KMS-11 (cell line): ENCODE measurements around the gene HIKESHI.
A peak's percentile ranks its signal among the peaks of the same experiment; 100 is the strongest.

ENCODE experiments used
- H2AFZ ChIP-seq: fragments of 200-600 bp; sonication (generic); 2 replicates; pipeline ENCODE4 v1.6.1; 2016; ENCODE audit warnings: antibody characterized with exemption, mixed run types, low read depth
- H3K27ac ChIP-seq: fragments of 200-600 bp; sonication (generic); 2 replicates; pipeline ENCODE4 v1.6.1; 2016; ENCODE audit warnings: mild to moderate bottlenecking, mixed run types
- H3K27me3 ChIP-seq: fragments of 200-600 bp; sonication (generic); 2 replicates; pipeline ENCODE4 v1.6.1; 2017; ENCODE audit warnings: mild to moderate bottlenecking, low read depth, mixed run types, moderate library complexity; ENCODE audit not compliant: insufficient read depth
- H3K36me3 ChIP-seq: fragments of 200-600 bp; sonication (generic); 2 replicates; pipeline ENCODE4 v1.6.1; 2017; ENCODE audit warnings: mild to moderate bottlenecking, mixed run types; ENCODE audit not compliant: insufficient read depth
- H3K4me1 ChIP-seq: fragments of 200-600 bp; sonication (generic); 2 replicates; pipeline ENCODE4 v1.6.1; 2016; ENCODE audit warnings: mild to moderate bottlenecking, low read depth, mixed run types; ENCODE audit not compliant: poor library complexity, severe bottlenecking
- H3K4me2 ChIP-seq: fragments of 200-600 bp; sonication (generic); 2 replicates; pipeline ENCODE4 v1.7.0; 2016; ENCODE audit warnings: mild to moderate bottlenecking, mixed run types
- H3K4me3 ChIP-seq: fragments of 200-600 bp; sonication (generic); IDR thresholded peaks from 2 replicates; pipeline ENCODE4 v1.6.1; 2017; ENCODE audit warnings: low read depth, low read length, mixed read lengths; ENCODE audit not compliant: insufficient read depth
- H3K79me2 ChIP-seq: fragments of 200-600 bp; sonication (generic); 2 replicates; pipeline ENCODE4 v1.6.1; 2016; ENCODE audit warnings: low read depth, mixed run types; ENCODE audit not compliant: insufficient read depth
- H3K9ac ChIP-seq: fragments of 200-600 bp; sonication (generic); 2 replicates; pipeline ENCODE4 v1.6.1; 2016; ENCODE audit warnings: mild to moderate bottlenecking, mixed run types
- H4K20me1 ChIP-seq: fragments of 200-600 bp; sonication (generic); 2 replicates; pipeline ENCODE4 v1.6.1; 2016; ENCODE audit warnings: mild to moderate bottlenecking, mixed run types; ENCODE audit not compliant: insufficient read depth
- TF ChIP-seq, protein P1 (sequence below): fragments of 200-600 bp; sonication (generic); conservative IDR thresholded peaks from 2 replicates; pipeline ENCODE4 v1.6.1; 2017; ENCODE audit warnings: low read depth, mild to moderate bottlenecking, antibody characterized with exemption, low read length, moderate library complexity, mixed read lengths

HIKESHI gene

DNA sequence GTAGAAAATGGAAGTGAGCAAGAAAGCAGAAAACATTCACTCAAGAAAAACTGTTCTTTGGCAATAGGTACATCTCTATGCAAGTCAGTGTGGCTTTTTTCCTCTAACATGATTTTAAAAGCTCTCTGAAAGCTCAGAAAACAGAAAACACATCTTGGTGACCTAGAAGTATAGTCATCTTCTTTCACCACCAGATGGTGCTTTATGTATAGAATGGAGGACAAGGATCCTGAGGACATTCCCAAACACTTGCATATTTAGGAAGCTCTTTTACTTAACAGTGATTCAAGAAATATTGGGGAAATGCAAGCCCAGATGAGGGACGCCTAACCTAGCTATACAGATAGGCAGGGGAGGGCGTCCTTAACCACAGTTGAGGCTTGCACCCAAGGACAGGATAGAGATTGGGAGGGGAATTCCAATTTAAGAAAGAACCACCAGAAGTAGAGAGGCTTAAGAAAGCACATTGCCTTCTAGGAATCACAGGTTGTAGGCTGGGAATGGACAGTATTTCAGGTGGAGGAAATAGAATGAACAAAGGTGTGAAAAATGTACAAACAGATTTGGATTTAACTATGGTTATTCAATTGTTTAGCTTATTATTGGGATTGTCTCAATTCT is 58.8 kb downstream of the HIKESHI start:
- Histone ChIP-seq H2AFZ (no peak overlapping the region), H3K27me3 (no peaks in the 10 kb centered on the region), H3K4me1 (peaks cover 7% of the 10 kb centered on the region), H3K79me2 (no peaks in the 10 kb centered on the region), H4K20me1 (no peaks in the 10 kb centered on the region), H3K27ac (no peak overlapping the region), H3K36me3 (no peaks in the 10 kb centered on the region), H3K4me3 (no peak overlapping the region), H3K9ac (no peak overlapping the region), H3K4me2 (no peak overlapping the region)
- TF ChIP-seq, protein P1, sequence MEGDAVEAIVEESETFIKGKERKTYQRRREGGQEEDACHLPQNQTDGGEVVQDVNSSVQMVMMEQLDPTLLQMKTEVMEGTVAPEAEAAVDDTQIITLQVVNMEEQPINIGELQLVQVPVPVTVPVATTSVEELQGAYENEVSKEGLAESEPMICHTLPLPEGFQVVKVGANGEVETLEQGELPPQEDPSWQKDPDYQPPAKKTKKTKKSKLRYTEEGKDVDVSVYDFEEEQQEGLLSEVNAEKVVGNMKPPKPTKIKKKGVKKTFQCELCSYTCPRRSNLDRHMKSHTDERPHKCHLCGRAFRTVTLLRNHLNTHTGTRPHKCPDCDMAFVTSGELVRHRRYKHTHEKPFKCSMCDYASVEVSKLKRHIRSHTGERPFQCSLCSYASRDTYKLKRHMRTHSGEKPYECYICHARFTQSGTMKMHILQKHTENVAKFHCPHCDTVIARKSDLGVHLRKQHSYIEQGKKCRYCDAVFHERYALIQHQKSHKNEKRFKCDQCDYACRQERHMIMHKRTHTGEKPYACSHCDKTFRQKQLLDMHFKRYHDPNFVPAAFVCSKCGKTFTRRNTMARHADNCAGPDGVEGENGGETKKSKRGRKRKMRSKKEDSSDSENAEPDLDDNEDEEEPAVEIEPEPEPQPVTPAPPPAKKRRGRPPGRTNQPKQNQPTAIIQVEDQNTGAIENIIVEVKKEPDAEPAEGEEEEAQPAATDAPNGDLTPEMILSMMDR: 0 out of 2 replicates have a peak, but pooled peaks have one; percentile 13

DNA sequence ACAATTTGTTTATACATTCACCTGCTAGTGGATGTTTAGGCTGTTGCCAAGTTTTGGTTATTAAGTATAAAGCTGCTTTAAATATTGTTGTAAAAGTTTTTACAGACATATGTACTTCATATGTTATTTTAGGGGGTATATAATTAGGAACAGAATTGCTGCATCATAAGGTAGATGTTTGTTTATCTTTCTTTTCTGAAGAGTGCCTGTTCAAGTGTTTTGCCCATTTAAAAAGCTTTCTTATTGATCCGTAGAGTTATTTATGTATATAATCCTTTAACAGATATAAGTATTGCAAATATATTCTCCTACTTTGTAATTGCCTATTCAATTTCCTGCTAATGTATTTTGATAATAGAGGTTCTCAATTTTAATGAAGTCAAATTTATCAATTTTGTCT is 61.4 kb downstream of the HIKESHI start:
- no peak overlapping the region for H3K4me3 ChIP-seq
- H3K4me2 ChIP-seq: no peak overlapping the region
- no peak overlapping the region for H3K27ac ChIP-seq
- H3K9ac ChIP-seq: no peak overlapping the region
- H3K79me2 ChIP-seq: no peaks in the 10 kb centered on the region
- no peaks in the 10 kb centered on the region for H3K36me3 ChIP-seq
- H2AFZ ChIP-seq: no peak overlapping the region
- TF ChIP-seq, protein P1: no peak
- H3K4me1 ChIP-seq: peaks cover 7% of the 10 kb centered on the region
- no peaks in the 10 kb centered on the region for H4K20me1 ChIP-seq
- no peaks in the 10 kb centered on the region for H3K27me3 ChIP-seq

DNA sequence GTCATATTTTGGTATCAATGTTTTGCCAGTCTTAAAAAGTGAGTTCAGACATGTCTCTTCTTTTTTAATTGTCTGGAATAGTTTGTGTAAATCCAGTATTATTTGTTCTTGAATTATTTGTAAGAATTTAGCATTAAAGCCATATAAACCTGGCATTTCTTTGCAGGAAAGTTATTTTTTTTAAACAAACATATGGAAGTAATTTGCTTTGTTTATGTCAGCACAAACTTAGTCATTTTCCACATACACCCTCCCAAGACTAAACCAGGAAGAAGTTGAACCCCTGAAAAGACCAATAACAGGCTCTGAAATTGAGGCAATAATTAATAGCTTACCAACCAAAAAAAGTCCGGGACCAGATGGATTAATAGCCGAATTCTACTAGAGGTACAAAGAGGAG is 63.5 kb downstream of the HIKESHI start:
- Histone ChIP-seq H4K20me1 (no peaks in the 10 kb centered on the region), H3K27me3 (no peaks in the 10 kb centered on the region), H2AFZ (no peak overlapping the region), H3K4me3 (no peak overlapping the region), H3K36me3 (no peaks in the 10 kb centered on the region), H3K9ac (no peak overlapping the region), H3K27ac (no peak overlapping the region), H3K4me2 (no peak overlapping the region), H3K79me2 (no peaks in the 10 kb centered on the region), H3K4me1 (peaks cover 6% of the 10 kb centered on the region)
- TF ChIP-seq, protein P1: no peak

DNA sequence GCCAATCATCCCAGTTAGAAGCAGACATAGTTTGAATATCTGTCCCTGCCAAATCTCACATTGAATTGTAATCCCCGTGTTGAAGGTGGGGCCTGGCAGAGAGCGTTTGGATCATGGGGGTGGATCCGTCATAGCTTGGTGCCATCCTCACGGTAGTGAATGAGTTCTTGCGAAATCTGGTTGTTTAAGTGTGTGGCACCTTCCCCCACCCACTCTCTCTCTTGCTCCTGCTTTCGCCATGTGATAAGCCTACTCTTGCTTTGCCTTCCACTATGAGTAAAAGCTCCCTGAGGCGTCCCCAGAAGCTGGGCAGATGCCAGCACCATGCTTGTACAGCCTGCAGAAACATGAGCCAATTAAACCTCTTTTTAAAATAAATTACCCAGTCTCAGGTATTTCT is 67.6 kb downstream of the HIKESHI start:
- no peaks in the 10 kb centered on the region for H3K79me2 ChIP-seq
- no peaks in the 10 kb centered on the region for H3K4me1 ChIP-seq
- no peak overlapping the region for H2AFZ ChIP-seq
- H4K20me1 ChIP-seq: no peaks in the 10 kb centered on the region
- TF ChIP-seq, protein P1: no peak
- no peaks in the 10 kb centered on the region for H3K27me3 ChIP-seq
- H3K36me3 ChIP-seq: no peaks in the 10 kb centered on the region
- no peak overlapping the region for H3K4me2 ChIP-seq
- no peak overlapping the region for H3K4me3 ChIP-seq
- no peak overlapping the region for H3K27ac ChIP-seq
- H3K9ac ChIP-seq: no peak overlapping the region
